ENCODE results near the gene RNH1. TPM values are rescaled to one million over a fixed set of nuclear protein-coding genes. Genes with fewer than 3 reads are reported as not detected.

The RNH1 gene
- total and polyA plus RNA-seq, 10 of the 15 experiments (the other 5 are each of a cell fraction or from before 2014, with no cell fraction given), result 2.3 to 162 (median 72.1) TPM

DNA sequence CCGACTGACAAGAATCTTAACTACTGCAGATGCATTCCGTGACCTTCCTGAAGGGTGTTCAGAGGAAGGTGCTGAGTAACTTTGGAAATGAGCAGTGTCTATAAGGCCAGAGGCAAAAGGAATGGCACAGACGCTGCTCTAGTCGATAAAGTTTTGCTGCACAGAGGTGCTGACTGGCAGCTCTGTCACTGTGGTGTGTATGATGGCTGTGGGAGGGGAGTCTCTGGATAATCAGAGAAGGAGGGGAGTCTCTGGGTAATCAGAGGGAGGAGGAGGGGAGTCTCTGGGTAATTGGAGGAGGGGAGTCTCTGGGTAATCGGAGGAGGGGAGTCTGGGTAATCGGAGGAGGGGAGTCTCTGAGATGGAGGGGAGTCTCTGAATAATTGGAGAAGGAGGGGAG, 38.5 kb downstream of the RNH1 start:
- Histone ChIP-seq H3K4me3 (no peak overlapping the region), H3K27me3 (replicated peaks in 1 of 2; ENCODE audit: control insufficient read depth in 2 of 2, insufficient read depth in 2 of 2, low read length in 1 of 2) (no peaks in the 10 kb centered on the region), H2AFZ (ENCODE audit: control insufficient read depth, low read depth, low read length) (no peak overlapping the region), H3K9ac (ENCODE audit: control insufficient read depth, insufficient read depth, low read length) (no peak overlapping the region), H3K79me2 (ENCODE audit: control insufficient read depth, insufficient read depth, low read length) (no peaks in the 10 kb centered on the region), H4K20me1 (ENCODE audit: control insufficient read depth, insufficient read depth) (no peaks in the 10 kb centered on the region), H3K9me3 (replicated peaks; ENCODE audit: control insufficient read depth, insufficient read depth, low read length) (no peaks in the 10 kb centered on the region), H3K4me2 (ENCODE audit: control insufficient read depth, insufficient read depth) (no peak overlapping the region), H3K27ac (ENCODE audit: control insufficient read depth, insufficient read depth) (no peak overlapping the region), H3K36me3 (ENCODE audit: control insufficient read depth in 2 of 2, insufficient read depth in 2 of 2, low read length in 1 of 2) (no peaks in the 10 kb centered on the region), H3K4me1 (ENCODE audit: control insufficient read depth, insufficient read depth, low read length) (no peaks in the 10 kb centered on the region)
- in situ Hi-C loops (cut with MboI) (no loop called here), intact Hi-C loops (cut with micrococcal nuclease; ENCODE audit: unreplicated experiment) (no loop called here)
- 99% methylated on average over 6 of the region's 6 CpGs for WGBS (ENCODE audit: insufficient coverage, insufficient replicate concordance, low lambda C conversion rate, missing lambda C conversion rate)
- BruUV-seq (replicated peaks), result no TSS peak
- RAD21 ChIA-PET (ENCODE audit: unreplicated experiment), result no interaction called here
- CTCF ChIA-PET, result no interaction called here
- FAIRE-seq, result no peak
- no peak for ATAC-seq
- SMC1A ChIA-PET (ENCODE audit: uncharacterized antibody, unreplicated experiment), result no interaction called here
- POLR2A ChIA-PET, result no interaction called here
- no peak for DNase-seq (ENCODE audit: low read depth, low spot score)
- no peak for TF ChIP-seq SMAD5 (IDR thresholded peaks at IDR 0.05; ENCODE audit: low read depth)
- TF ChIP-seq TBL1XR1 (IDR thresholded peaks at IDR 0.05; ENCODE audit: low read depth, low read length), result no peak
- TF ChIP-seq SPI1 (IDR thresholded peaks at IDR 0.05; ENCODE audit: borderline replicate concordance, insufficient read depth, low read depth, low read length), result no peak
- no peak for TF ChIP-seq ZNF384 (IDR thresholded peaks at IDR 0.05; ENCODE audit: borderline replicate concordance, low read depth, low read length)
- TF ChIP-seq CHD1 (IDR thresholded peaks at IDR 0.05; ENCODE audit: low read depth, low read length), result no peak
- no peak for TF ChIP-seq REST (IDR thresholded peaks at IDR 0.05; ENCODE audit: low read depth, low read length)
- no peak for TF ChIP-seq BMI1 (IDR thresholded peaks at IDR 0.05; ENCODE audit: borderline replicate concordance)
- TF ChIP-seq, protein P1, sequence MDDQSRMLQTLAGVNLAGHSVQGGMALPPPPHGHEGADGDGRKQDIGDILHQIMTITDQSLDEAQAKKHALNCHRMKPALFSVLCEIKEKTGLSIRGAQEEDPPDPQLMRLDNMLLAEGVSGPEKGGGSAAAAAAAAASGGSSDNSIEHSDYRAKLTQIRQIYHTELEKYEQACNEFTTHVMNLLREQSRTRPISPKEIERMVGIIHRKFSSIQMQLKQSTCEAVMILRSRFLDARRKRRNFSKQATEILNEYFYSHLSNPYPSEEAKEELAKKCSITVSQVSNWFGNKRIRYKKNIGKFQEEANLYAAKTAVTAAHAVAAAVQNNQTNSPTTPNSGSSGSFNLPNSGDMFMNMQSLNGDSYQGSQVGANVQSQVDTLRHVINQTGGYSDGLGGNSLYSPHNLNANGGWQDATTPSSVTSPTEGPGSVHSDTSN (IDR thresholded peaks at IDR 0.05; ENCODE audit: insufficient replicate concordance, low read depth, low read length), result no peak
- no peak for TF ChIP-seq NFXL1 (IDR thresholded peaks at IDR 0.05; ENCODE audit: borderline replicate concordance)
- no peak for TF ChIP-seq KLF5 (IDR thresholded peaks at IDR 0.05; ENCODE audit: partially characterized antibody)
- no peak for TF ChIP-seq YBX1 (IDR thresholded peaks at IDR 0.05)
- no peak for TF ChIP-seq RAD51 (IDR thresholded peaks at IDR 0.05)
- TF ChIP-seq, protein P2, sequence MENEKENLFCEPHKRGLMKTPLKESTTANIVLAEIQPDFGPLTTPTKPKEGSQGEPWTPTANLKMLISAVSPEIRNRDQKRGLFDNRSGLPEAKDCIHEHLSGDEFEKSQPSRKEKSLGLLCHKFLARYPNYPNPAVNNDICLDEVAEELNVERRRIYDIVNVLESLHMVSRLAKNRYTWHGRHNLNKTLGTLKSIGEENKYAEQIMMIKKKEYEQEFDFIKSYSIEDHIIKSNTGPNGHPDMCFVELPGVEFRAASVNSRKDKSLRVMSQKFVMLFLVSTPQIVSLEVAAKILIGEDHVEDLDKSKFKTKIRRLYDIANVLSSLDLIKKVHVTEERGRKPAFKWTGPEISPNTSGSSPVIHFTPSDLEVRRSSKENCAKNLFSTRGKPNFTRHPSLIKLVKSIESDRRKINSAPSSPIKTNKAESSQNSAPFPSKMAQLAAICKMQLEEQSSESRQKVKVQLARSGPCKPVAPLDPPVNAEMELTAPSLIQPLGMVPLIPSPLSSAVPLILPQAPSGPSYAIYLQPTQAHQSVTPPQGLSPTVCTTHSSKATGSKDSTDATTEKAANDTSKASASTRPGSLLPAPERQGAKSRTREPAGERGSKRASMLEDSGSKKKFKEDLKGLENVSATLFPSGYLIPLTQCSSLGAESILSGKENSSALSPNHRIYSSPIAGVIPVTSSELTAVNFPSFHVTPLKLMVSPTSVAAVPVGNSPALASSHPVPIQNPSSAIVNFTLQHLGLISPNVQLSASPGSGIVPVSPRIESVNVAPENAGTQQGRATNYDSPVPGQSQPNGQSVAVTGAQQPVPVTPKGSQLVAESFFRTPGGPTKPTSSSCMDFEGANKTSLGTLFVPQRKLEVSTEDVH (IDR thresholded peaks at IDR 0.05; ENCODE audit: low read depth, partially characterized antibody), result no peak
- TF ChIP-seq MAX (IDR thresholded peaks at IDR 0.05; ENCODE audit: low read depth, low read length), result no peak
- no peak for TF ChIP-seq MYB (IDR thresholded peaks at IDR 0.05; ENCODE audit: borderline replicate concordance, low read depth, low read length)
